H9 (cell line): ENCODE results near the gene BACH2. TPM values are rescaled to one million over a fixed set of nuclear protein-coding genes. Genes with fewer than 3 reads are reported as not detected.

ENCODE experiments used
- DNase-seq: peaks from one replicate; pipeline ENCODE4 v3.0.0-alpha.2; 2017
- H2AFZ ChIP-seq: one replicate; pipeline ENCODE4 v1.6.1; 2013; ENCODE audit warnings: mild to moderate bottlenecking, low read length, control low read depth, moderate library complexity
- H2AK5ac ChIP-seq: 2 replicates; pipeline ENCODE4 v1.6.1; 2013; ENCODE audit warnings: low read length, control low read depth, mixed read lengths; ENCODE audit not compliant: insufficient read length
- H2BK120ac ChIP-seq: one replicate; pipeline ENCODE4 v1.6.1; 2013; ENCODE audit warnings: low read depth, mild to moderate bottlenecking, low read length, control low read depth, inconsistent platforms; ENCODE audit not compliant: poor library complexity, severe bottlenecking
- H2BK12ac ChIP-seq: 2 replicates; pipeline ENCODE4 v1.6.1; 2013; ENCODE audit warnings: low read length, control low read depth, mixed read lengths, low read depth; ENCODE audit not compliant: insufficient read length
- H2BK15ac ChIP-seq: 2 replicates; pipeline ENCODE4 v1.6.1; 2013; ENCODE audit warnings: low read depth, low read length, control low read depth
- H2BK20ac ChIP-seq: one replicate; pipeline ENCODE4 v1.6.1; 2013; ENCODE audit warnings: low read depth, mild to moderate bottlenecking, low read length, control low read depth, inconsistent platforms; ENCODE audit not compliant: poor library complexity, severe bottlenecking
- H2BK5ac ChIP-seq: 2 replicates; pipeline ENCODE4 v1.6.1; 2013; ENCODE audit warnings: low read length, control low read depth, mixed read lengths; ENCODE audit not compliant: insufficient read length
- H3K14ac ChIP-seq: 2 replicates; pipeline ENCODE4 v1.6.1; 2013; ENCODE audit warnings: low read length, control low read depth; ENCODE audit not compliant: insufficient read depth
- H3K18ac ChIP-seq: 2 replicates; pipeline ENCODE4 v1.6.1; 2013; ENCODE audit warnings: low read depth, mild to moderate bottlenecking, mixed read lengths, low read length, control low read depth; ENCODE audit not compliant: insufficient read length
- H3K23ac ChIP-seq: 2 replicates; pipeline ENCODE4 v1.6.1; 2013; ENCODE audit warnings: low read length, control low read depth, mixed read lengths, low read depth; ENCODE audit not compliant: insufficient read length
- H3K23me2 ChIP-seq: 2 replicates; pipeline ENCODE4 v1.6.1; 2013; ENCODE audit warnings: low read depth, mild to moderate bottlenecking, mixed read lengths, low read length, control low read depth; ENCODE audit not compliant: insufficient read length, poor library complexity, severe bottlenecking
- H3K27ac ChIP-seq: 2 replicates; pipeline ENCODE4 v1.5.1; 2013; ENCODE audit warnings: low read length, control low read depth, mixed read lengths, low read depth; ENCODE audit not compliant: insufficient read length
- H3K27me3 ChIP-seq: 2 replicates; pipeline ENCODE4 v1.6.1; 2013; ENCODE audit warnings: low read length, control low read depth, inconsistent platforms; ENCODE audit not compliant: insufficient read depth
- H3K4ac ChIP-seq: 2 replicates; pipeline ENCODE4 v1.6.1; 2013; ENCODE audit warnings: low read depth, mild to moderate bottlenecking, control low read depth, inconsistent platforms, low read length, moderate library complexity
- H3K4me1 ChIP-seq: 2 replicates; pipeline ENCODE4 v1.6.1; 2013; ENCODE audit warnings: low read length, control low read depth, inconsistent platforms; ENCODE audit not compliant: insufficient read depth
- H3K4me2 ChIP-seq: 2 replicates; pipeline ENCODE4 v1.6.1; 2013; ENCODE audit warnings: low read length, control low read depth, mixed read lengths; ENCODE audit not compliant: insufficient read length, insufficient read depth
- H3K56ac ChIP-seq: 2 replicates; pipeline ENCODE4 v1.6.1; 2013; ENCODE audit warnings: low read depth, mild to moderate bottlenecking, mixed read lengths, low read length, control low read depth; ENCODE audit not compliant: insufficient read length
- H3K79me1 ChIP-seq: 2 replicates; pipeline ENCODE4 v1.6.1; 2013; ENCODE audit warnings: low read depth, mild to moderate bottlenecking, moderate library complexity, low read length, control low read depth, inconsistent platforms; ENCODE audit not compliant: insufficient read depth, poor library complexity, severe bottlenecking
- H3K79me2 ChIP-seq: 2 replicates; pipeline ENCODE4 v1.6.1; 2013; ENCODE audit warnings: low read length, control low read depth, inconsistent platforms; ENCODE audit not compliant: insufficient read depth
- H3K9ac ChIP-seq: 2 replicates; pipeline ENCODE4 v1.6.1; 2013; ENCODE audit warnings: low read length, control low read depth, mixed read lengths; ENCODE audit not compliant: insufficient read length; ENCODE audit errors: extremely low read depth
- H3K9me3 ChIP-seq: one replicate; pipeline ENCODE4 v1.6.1; 2013; ENCODE audit warnings: low read depth, low read length, inconsistent platforms; ENCODE audit not compliant: control insufficient read depth
- H3T11ph ChIP-seq: one replicate; pipeline ENCODE4 v1.6.1; 2013; ENCODE audit warnings: mild to moderate bottlenecking, low read length, control low read depth, inconsistent platforms
- H4K20me1 ChIP-seq: one replicate; pipeline ENCODE4 v1.6.1; 2013; ENCODE audit not compliant: control insufficient read depth, insufficient read length, insufficient read depth
- H4K5ac ChIP-seq: 2 replicates; pipeline ENCODE4 v1.6.1; 2013; ENCODE audit warnings: low read depth, mild to moderate bottlenecking, mixed read lengths, low read length, control low read depth; ENCODE audit not compliant: insufficient read length
- H4K8ac ChIP-seq: replicated peaks from 2 replicates; pipeline ENCODE4 v1.6.1; 2013; ENCODE audit warnings: low read length, control low read depth, mixed read lengths, low read depth; ENCODE audit not compliant: insufficient read length
- H4K91ac ChIP-seq: 2 replicates; pipeline ENCODE4 v1.6.1; 2013; ENCODE audit warnings: low read depth, mild to moderate bottlenecking, moderate library complexity, mixed read lengths, low read length, control low read depth; ENCODE audit not compliant: insufficient read length
- H3K27ac Mint-ChIP-seq, 3 experiments: 2 replicates in 2 of 3; 3 replicates in 1 of 3; pipeline ENCODE4 v1.8.0; 2020 to 2021; ENCODE audit warnings: mixed read lengths in 3 of 3, mild to moderate bottlenecking in 1 of 3, moderate library complexity in 1 of 3
- H3K27me3 Mint-ChIP-seq: 2 replicates; pipeline ENCODE4 v1.8.0; 2021; ENCODE audit warnings: low read depth, mild to moderate bottlenecking, moderate library complexity, mixed read lengths
- H3K36me3 Mint-ChIP-seq, 3 experiments: 2 replicates in 2 of 3; 3 replicates in 1 of 3; pipeline ENCODE4 v1.8.0; 2020 to 2021; ENCODE audit warnings: low read depth in 3 of 3, mixed read lengths in 3 of 3; ENCODE audit not compliant: insufficient read depth in 1 of 3
- H3K4me1 Mint-ChIP-seq, 2 experiments: 2 replicates each; pipeline ENCODE4 v1.8.0; 2020; ENCODE audit warnings: mixed read lengths in 2 of 2
- H3K4me3 Mint-ChIP-seq, 2 experiments: 2 replicates in 1 of 2; 3 replicates in 1 of 2; pipeline ENCODE4 v1.8.0; 2020 to 2021; ENCODE audit warnings: mild to moderate bottlenecking in 2 of 2, mixed read lengths in 2 of 2, moderate library complexity in 1 of 2
- H3K9me3 Mint-ChIP-seq, 2 experiments: 2 replicates in 1 of 2; 3 replicates in 1 of 2; pipeline ENCODE4 v1.8.0; 2020; ENCODE audit warnings: mild to moderate bottlenecking in 2 of 2, mixed read lengths in 2 of 2, moderate library complexity in 1 of 2
- CTCF ChIP-seq: fragments of 200-600 bp; sonication (generic); conservative IDR thresholded peaks from 3 replicates; pipeline ENCODE4 v1.8.0; 2021; ENCODE audit warnings: antibody characterized with exemption, mild to moderate bottlenecking
- WGBS: extraction: QIAGEN DNeasy Blood & Tissue Kit; methylation state at CpG from one replicate; pipeline ENCODE4 v1.1.7; 2013; ENCODE audit warnings: missing lambda C conversion rate, low lambda C conversion rate, mixed read lengths; ENCODE audit not compliant: insufficient read length; ENCODE audit errors: extremely low coverage; 5-methylcytosine and 5-hydroxymethylcytosine counted together
- total RNA-seq: library from RNA; stranded (reverse); gene quantifications from 2 replicates; pipeline ENCODE4 v1.2.1, GENCODE V29; 2021

The BACH2 gene
- total RNA-seq, 1 experiment from 2014 or later: 2.0 TPM

DNA sequence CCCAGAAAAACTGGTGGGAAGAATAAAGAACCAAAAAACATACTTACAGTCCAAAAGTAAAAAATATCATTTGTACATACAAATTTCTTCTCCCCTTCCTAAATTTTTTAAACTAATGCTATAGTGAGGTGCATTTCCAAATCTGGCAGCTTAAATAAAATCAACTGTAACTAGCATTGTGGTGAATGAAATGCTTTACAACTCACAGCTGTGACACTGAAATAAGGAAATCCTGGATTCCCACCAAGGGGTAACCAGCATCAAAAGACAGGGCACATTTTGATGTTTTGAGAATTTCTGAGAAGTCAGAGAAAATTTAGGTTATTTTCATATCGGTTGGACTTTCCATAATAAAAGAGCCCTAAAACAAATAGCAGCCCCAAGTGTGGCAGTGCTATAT, 27.3 kb downstream of the BACH2 start:
- H2BK15ac ChIP-seq: no peak overlapping the region
- H3K36me3 Mint-ChIP-seq: peaks cover 0 to 14% (median 0%) of the 10 kb centered on the region in 3 experiments; a peak in 1 of 7 replicates
- DNase-seq: no peak
- no peak overlapping the region for H2AFZ ChIP-seq
- no peak overlapping the region for H2BK120ac ChIP-seq
- no peaks in the 10 kb centered on the region for H3K4me1 ChIP-seq
- no peak overlapping the region for H3T11ph ChIP-seq
- no peak overlapping the region for H3K4me3 Mint-ChIP-seq
- no peak overlapping the region for H2BK5ac ChIP-seq
- no peak for TF ChIP-seq CTCF
- no peaks in the 10 kb centered on the region for H3K27me3 Mint-ChIP-seq
- no peak overlapping the region for H3K4me2 ChIP-seq
- peaks cover 0 to 4% of the 10 kb centered on the region in 2 experiments; a peak in 1 of 5 replicates for H3K9me3 Mint-ChIP-seq
- no peak overlapping the region for H2BK20ac ChIP-seq
- no CpG with 5 or more reads among the region's 1 CpG for WGBS
- H3K23me2 ChIP-seq: no peaks in the 10 kb centered on the region
- H3K18ac ChIP-seq: no peak overlapping the region
- H3K14ac ChIP-seq: no peak overlapping the region
- H3K56ac ChIP-seq: no peak overlapping the region
- H3K9ac ChIP-seq: no peak overlapping the region
- no peaks in the 10 kb centered on the region for H3K9me3 ChIP-seq
- no peak overlapping the region for H2BK12ac ChIP-seq
- H3K79me1 ChIP-seq: no peaks in the 10 kb centered on the region
- H3K23ac ChIP-seq: no peak overlapping the region
- H4K20me1 ChIP-seq: no peaks in the 10 kb centered on the region
- no peaks in the 10 kb centered on the region for H3K27me3 ChIP-seq
- no peak overlapping the region for H3K27ac ChIP-seq
- H3K4ac ChIP-seq: no peak overlapping the region
- no peak overlapping the region for H4K91ac ChIP-seq
- H3K79me2 ChIP-seq: no peaks in the 10 kb centered on the region
- H4K5ac ChIP-seq: no peak overlapping the region
- no peak overlapping the region for H3K27ac Mint-ChIP-seq
- H4K8ac ChIP-seq: no peak overlapping the region
- peaks cover 5 to 9% of the 10 kb centered on the region in 2 experiments; a peak in 3 of 4 replicates for H3K4me1 Mint-ChIP-seq
- H2AK5ac ChIP-seq: no peak overlapping the region
